Activated CD8-positive, alpha-beta T cell treated with anti-CD3 and anti-CD28 coated beads for 36 hours (primary cell): ENCODE data around the gene GSTA1. TPM values are rescaled to one million over a fixed set of nuclear protein-coding genes. Genes with fewer than 3 reads are reported as not detected.
"Not testable (repeated sequence)": the region's sequence is repeated elsewhere in the genome, so short reads cannot be mapped to it uniquely, and the experiment has no call there.

Experiments
- ATAC-seq: fragments of 200-7000 bp; cut with Tn5 transposase; one replicate; pipeline ENCODE4 v1.10.0; 2021; ENCODE audit warnings: mild to moderate bottlenecking, moderate library complexity
- CTCF ChIA-PET: fragments of 350-600 bp; sonication (Branson Sonifier 250); formaldehyde crosslinking; loops from one replicate; lab custom pipeline; 2021; ENCODE audit warnings: antibody characterized with exemption; lab: Charles Lee
- POLR2A ChIA-PET: fragments of 350-600 bp; sonication (Branson Sonifier 250); formaldehyde crosslinking; loops from one replicate; lab custom pipeline; 2021; ENCODE audit warnings: antibody characterized with exemption; lab: Charles Lee
- DNase-seq: peaks from one replicate; pipeline ENCODE4 v3.0.0-alpha.2; 2020
- H3K27ac Mint-ChIP-seq: one replicate; pipeline ENCODE4 v1.8.0; 2021; ENCODE audit warnings: mild to moderate bottlenecking, mixed read lengths
- H3K27me3 Mint-ChIP-seq: one replicate; pipeline ENCODE4 v1.8.0; 2021; ENCODE audit warnings: mixed read lengths
- H3K36me3 Mint-ChIP-seq: one replicate; pipeline ENCODE4 v1.8.0; 2021; ENCODE audit warnings: low read depth, mixed read lengths
- H3K4me1 Mint-ChIP-seq: one replicate; pipeline ENCODE4 v1.8.0; 2021; ENCODE audit warnings: low read depth, mixed read lengths
- H3K4me3 Mint-ChIP-seq: one replicate; pipeline ENCODE4 v1.8.0; 2021; ENCODE audit warnings: mild to moderate bottlenecking, moderate library complexity, mixed read lengths
- H3K9me3 Mint-ChIP-seq: one replicate; pipeline ENCODE4 v1.8.0; 2021; ENCODE audit warnings: mixed read lengths
- intact Hi-C: fragments of 100-400 bp; cut with micrococcal nuclease; formaldehyde crosslinking; loops from one replicate; pipeline ENCODE4 v1.10.0; 2022
- total RNA-seq, 2 experiments: library from RNA; stranded (reverse); gene quantifications; one replicate each; pipeline ENCODE4 v1.2.3, GENCODE V29; 2021
- TF ChIP-seq, protein P1 (sequence below): fragments of 200-600 bp; IDR thresholded peaks from one replicate; pipeline ENCODE4 v1.8.0; 2022; ENCODE audit warnings: antibody characterized with exemption, mild to moderate bottlenecking

GSTA1 gene
- total RNA-seq, 2 experiments from 2014 or later = not detected

DNA sequence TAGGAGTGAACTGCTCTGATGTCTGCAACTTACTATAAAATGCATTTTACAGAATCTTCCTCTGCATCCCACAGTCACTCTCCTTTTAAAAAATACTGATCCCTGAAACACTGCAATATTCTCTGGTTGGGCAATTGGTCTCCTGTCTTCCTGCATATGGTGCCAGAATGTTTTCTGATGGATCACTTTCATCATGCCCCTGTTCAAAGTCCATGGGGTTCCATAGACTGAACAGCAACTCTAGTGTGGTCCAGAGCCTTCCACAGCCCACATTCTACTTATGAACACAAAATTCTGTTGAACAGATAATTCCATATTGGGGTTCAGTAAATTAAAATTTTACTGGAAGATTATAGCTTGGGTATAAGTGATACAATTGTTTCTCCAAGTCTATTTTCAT is 51.3 kb downstream of the GSTA1 start:
- CTCF ChIA-PET = no interaction called here

DNA sequence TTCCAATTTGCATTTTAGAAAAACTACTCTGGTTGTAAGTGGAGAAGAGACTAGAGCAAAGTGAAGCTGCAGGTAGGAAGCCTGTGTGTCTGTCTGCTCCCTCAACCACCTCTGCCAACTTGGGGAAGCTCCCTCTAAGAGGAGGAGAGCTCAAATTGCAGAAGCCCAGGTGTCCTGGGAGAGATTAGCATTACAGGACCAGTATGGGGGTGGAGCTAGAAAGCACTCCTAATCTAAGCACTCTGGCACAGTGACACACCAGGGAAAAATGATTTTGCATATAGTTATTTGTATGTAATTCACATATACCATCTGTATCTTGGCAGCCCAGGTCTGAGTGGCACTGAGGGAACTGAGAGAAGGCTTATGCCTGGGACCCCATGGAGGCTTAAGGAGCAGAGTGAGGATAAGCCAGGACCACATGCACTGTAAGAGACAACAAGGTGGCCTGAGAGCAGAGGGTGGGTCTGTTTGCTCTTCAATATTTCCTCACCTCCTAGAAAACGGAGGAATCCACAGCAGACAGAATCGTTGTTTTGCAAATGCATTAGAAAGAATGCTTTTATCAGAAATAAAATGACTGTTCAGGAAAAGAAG is 54.0 kb downstream of the GSTA1 start:
- intact Hi-C loops = no loop called here
- H3K36me3 Mint-ChIP-seq = no peaks in the 10 kb centered on the region
- no peak for ATAC-seq

More for the DNA sequence above, 51.3 kb downstream of the GSTA1 start:
- no peak for ATAC-seq
- Mint-ChIP-seq H3K36me3 (no peaks in the 10 kb centered on the region), H3K27ac (no peak overlapping the region), H3K4me1 (no peaks in the 10 kb centered on the region), H3K9me3 (peaks cover 2% of the 10 kb centered on the region), H3K4me3 (no peak overlapping the region), H3K27me3 (peaks cover 5% of the 10 kb centered on the region)
- intact Hi-C loops = no loop called here
- POLR2A ChIA-PET = no interaction called here
- no peak for DNase-seq
- TF ChIP-seq, protein P1, sequence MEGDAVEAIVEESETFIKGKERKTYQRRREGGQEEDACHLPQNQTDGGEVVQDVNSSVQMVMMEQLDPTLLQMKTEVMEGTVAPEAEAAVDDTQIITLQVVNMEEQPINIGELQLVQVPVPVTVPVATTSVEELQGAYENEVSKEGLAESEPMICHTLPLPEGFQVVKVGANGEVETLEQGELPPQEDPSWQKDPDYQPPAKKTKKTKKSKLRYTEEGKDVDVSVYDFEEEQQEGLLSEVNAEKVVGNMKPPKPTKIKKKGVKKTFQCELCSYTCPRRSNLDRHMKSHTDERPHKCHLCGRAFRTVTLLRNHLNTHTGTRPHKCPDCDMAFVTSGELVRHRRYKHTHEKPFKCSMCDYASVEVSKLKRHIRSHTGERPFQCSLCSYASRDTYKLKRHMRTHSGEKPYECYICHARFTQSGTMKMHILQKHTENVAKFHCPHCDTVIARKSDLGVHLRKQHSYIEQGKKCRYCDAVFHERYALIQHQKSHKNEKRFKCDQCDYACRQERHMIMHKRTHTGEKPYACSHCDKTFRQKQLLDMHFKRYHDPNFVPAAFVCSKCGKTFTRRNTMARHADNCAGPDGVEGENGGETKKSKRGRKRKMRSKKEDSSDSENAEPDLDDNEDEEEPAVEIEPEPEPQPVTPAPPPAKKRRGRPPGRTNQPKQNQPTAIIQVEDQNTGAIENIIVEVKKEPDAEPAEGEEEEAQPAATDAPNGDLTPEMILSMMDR = no peak

DNA sequence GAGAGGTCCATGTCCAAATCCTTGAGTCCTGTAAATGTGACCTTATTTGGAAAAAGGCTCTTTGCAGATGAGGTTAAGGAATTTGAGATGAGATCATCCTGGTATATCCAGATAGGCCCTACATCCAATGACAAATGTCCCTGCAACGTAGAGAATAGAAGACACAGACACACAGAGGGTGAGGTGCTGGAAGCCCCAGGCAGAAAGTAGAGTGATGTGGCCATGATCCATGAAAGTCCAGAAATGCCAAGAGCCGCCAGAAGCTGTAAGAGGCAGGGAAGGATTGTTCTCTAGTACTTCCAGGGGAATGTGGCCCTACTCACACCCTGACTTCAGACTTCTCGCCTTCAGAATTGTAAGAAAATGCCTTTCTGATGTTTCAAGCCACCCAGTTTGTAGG is 56.3 kb downstream of the GSTA1 start:
- H3K36me3 Mint-ChIP-seq, H3K9me3 Mint-ChIP-seq, CTCF ChIA-PET, DNase-seq, H3K27ac Mint-ChIP-seq, intact Hi-C loops, H3K27me3 Mint-ChIP-seq, H3K4me1 Mint-ChIP-seq, H3K4me3 Mint-ChIP-seq, POLR2A ChIA-PET, ATAC-seq: not testable (repeated sequence)

More for the DNA sequence above, 54.0 kb downstream of the GSTA1 start:
- CTCF ChIA-PET = interaction anchor here (1.1 kb wide), 1 partner anchor 25 kb away, joined by 3 read pairs; no protein-coding TSS in a partner anchor
- H3K9me3 Mint-ChIP-seq = peaks cover 2% of the 10 kb centered on the region
- POLR2A ChIA-PET = no interaction called here
- peaks cover 5% of the 10 kb centered on the region for H3K27me3 Mint-ChIP-seq
- no peak overlapping the region for H3K4me3 Mint-ChIP-seq
- no peak overlapping the region for H3K27ac Mint-ChIP-seq
- DNase-seq = no peak
- TF ChIP-seq, protein P1 = no peak
- H3K4me1 Mint-ChIP-seq = no peaks in the 10 kb centered on the region

DNA sequence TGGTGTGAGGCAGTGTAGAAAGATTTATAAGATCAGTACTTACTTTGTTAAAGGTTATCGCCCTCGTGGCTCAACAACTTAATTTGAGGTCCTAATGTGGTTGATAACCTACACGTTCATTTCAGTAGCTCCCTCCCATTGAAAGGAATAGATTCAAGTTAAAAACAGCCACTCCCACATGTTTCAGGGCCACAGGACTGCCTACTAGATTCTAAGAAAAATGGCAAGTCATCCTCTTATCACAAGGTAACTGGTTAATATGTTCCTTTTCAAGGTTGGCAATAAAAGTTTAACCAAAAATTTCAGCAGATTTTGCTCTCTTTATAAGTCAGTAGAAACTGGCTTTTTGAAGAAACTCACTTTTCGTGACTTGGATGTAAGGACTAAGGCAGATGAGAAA is 57.4 kb downstream of the GSTA1 start:
- intact Hi-C loops = no loop called here
- Mint-ChIP-seq H3K27ac (no peak overlapping the region), H3K9me3 (peaks cover 2% of the 10 kb centered on the region), H3K4me3 (no peak overlapping the region), H3K4me1 (no peaks in the 10 kb centered on the region), H3K27me3 (peaks cover 2% of the 10 kb centered on the region), H3K36me3 (no peaks in the 10 kb centered on the region)
- CTCF ChIA-PET = no interaction called here
- POLR2A ChIA-PET = no interaction called here
- ATAC-seq = no peak
- no peak for DNase-seq
- TF ChIP-seq, protein P1 = no peak

DNA sequence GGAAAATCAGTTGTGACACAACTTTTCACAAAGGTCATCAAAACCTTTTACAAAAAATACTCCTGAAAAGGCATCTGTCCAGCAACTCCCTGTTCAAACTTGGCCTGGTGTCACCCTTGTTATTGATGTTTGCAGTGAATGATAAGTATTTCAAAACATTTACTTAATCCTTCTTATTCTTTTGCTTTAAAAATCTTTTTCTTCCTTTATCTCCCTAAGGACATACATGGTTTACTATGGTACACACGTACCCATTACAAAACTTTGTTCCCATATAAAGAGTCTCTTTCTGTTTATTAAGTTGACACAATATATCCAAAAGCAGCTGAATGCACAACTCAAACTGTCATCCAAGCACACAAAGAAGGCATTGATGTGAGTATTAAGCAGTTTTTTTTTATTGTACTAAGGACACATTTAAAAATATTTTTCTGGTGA is 57.8 kb downstream of the GSTA1 start:
- H3K27ac Mint-ChIP-seq = no peak overlapping the region
- H3K4me3 Mint-ChIP-seq = no peak overlapping the region
- H3K27me3 Mint-ChIP-seq = peaks cover 2% of the 10 kb centered on the region
- ATAC-seq = no peak
- intact Hi-C loops = no loop called here
- no peak for DNase-seq
- no peaks in the 10 kb centered on the region for H3K36me3 Mint-ChIP-seq
- peaks cover under 1% of the 10 kb centered on the region for H3K9me3 Mint-ChIP-seq
- H3K4me1 Mint-ChIP-seq = no peaks in the 10 kb centered on the region
- TF ChIP-seq, protein P1 = no peak
- POLR2A ChIA-PET = no interaction called here
- CTCF ChIA-PET = no interaction called here
